ENCODE measurements around the gene CLPX.
A peak's percentile ranks its signal among the peaks of the same experiment; 100 is the strongest.

Gene CLPX

DNA sequence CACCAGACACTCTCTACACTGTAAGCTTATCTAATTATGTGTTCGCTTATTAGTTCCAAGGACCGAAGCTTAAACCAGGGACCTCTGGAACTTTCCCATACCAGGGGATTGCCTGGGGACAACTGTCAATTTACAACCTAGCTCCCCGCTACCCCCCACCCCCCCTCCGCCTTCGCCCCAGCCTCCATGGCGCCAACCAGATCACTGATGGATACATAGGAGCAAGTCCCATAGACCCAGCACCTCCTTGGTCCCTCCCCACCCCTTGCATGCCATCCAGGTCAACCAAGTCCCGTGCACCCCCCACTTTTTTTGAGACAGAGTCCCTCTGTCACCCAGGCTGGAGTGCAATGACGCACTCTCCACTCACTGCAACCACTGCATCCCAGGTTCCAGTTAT lies 50.6 kb downstream of the CLPX start:
- H3K27me3 ChIP-seq (ENCODE audit: control insufficient read depth, insufficient read depth, low read length), result no peaks in the 10 kb centered on the region
- H3K4me1 ChIP-seq (ENCODE audit: control insufficient read depth, insufficient read depth, low read length), result peaks cover 3% of the 10 kb centered on the region; the same call in 1 of the 2 replicates
- H3K9me3 ChIP-seq (ENCODE audit: control insufficient read depth, insufficient read depth, low read depth, low read length), result peaks cover 36% of the 10 kb centered on the region
- no peak overlapping the region for H3K27ac ChIP-seq (ENCODE audit: low read depth, low read length)
- H3K4me3 ChIP-seq (ENCODE audit: low read depth, low read length), result peak overlapping the region; percentile 74
- no peak overlapping the region for H3K9ac ChIP-seq (ENCODE audit: low read length)
- H3K36me3 ChIP-seq (ENCODE audit: control insufficient read depth, insufficient read depth, low read length), result peaks cover 5% of the 10 kb centered on the region

DNA sequence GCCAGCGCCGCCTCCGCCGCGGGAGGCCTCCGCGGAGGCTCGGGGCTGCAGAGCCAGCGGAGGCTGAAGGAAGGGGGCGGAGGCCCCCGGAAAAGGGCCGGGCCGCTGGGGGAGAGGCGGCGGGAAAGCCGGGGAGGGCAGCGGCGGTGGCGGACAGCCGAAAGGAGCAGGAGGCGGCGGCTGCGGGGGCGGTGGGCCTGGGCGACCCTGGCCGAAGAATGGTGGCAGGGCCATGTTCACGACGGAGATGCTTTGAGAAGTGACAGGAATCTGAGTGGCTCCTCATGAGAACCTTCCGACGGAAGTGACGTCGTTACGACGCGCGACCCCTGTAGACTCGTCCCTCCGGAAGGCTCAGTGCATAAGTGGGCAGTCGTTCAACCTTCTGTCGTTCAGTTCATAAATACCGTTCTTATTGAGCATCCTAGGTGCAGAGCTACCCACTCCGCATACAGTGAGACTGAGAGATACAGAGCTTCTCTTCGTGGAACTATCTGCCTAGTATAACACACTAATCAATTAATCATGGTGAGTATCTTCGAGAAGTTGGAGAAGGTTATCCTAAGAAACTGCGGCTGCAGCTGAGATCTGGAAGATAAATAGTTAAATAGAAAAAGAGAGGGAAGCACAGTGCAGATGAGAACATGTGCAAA lies 51.5 kb downstream of the CLPX start, which contains the start of gene PDCD7:
Gene PDCD7, minus strand, starts transcription at position 261 of the 653 bp plus-strand sequence. Its CDS starts 27 bp downstream, at position 234.
- peaks cover 14% of the 10 kb centered on the region for H3K36me3 ChIP-seq (ENCODE audit: control insufficient read depth, insufficient read depth, low read length)
- peak within 1 kb of the TSS; percentile 70; the same call in 1 of the 2 replicates for H3K27ac ChIP-seq (ENCODE audit: low read depth, low read length)
- peaks cover 3% of the 10 kb centered on the region; the same call in 1 of the 2 replicates for H3K4me1 ChIP-seq (ENCODE audit: control insufficient read depth, insufficient read depth, low read length)

DNA sequence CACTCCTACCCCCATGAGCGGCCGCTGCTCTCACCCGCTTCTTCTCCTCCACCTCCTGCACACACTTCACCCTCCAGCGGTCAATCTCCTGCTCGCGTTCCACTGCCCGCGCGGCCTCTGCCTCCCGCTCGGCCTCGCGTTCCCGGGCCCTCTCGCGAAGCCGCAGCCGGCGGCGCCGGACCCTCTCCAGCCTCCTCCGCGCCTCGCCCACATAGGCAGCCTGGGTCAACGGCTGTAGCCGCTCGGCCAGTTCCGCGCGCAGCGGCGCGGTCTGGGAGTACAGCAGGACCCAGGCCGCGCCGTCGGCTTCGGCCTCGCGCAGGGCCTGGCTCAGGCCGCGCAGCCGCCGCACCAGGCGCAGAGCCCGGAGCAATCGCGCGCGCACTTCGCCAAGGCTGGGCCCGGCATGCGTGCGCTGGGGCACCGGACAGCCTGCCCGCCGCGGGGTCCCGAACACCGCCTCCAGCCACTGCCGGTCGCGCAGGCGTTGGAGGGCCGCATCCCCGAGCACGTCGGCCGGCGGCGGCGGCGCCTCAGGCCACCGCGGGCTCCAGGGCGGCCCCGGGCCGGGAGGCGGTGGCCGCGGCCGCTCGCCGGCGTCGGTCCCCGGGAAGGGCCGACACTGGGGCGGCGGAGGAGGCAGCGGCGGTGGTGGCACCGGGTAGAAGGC lies 52.1 kb downstream of the CLPX start:
- Histone ChIP-seq H3K36me3 (ENCODE audit: control insufficient read depth, insufficient read depth, low read length) (peaks cover 21% of the 10 kb centered on the region), H3K4me1 (ENCODE audit: control insufficient read depth, insufficient read depth, low read length) (peaks cover 3% of the 10 kb centered on the region; the same call in 1 of the 2 replicates), H3K4me3 (ENCODE audit: low read depth, low read length) (peak overlapping the region; percentile 74), H3K9me3 (ENCODE audit: control insufficient read depth, insufficient read depth, low read depth, low read length) (peaks cover 23% of the 10 kb centered on the region), H3K9ac (ENCODE audit: low read length) (peak overlapping the region; percentile 75), H3K27ac (ENCODE audit: low read depth, low read length) (peak overlapping the region; percentile 70; the same call in 1 of the 2 replicates), H3K27me3 (ENCODE audit: control insufficient read depth, insufficient read depth, low read length) (no peaks in the 10 kb centered on the region)

More for the DNA sequence above, 51.5 kb downstream of the CLPX start, which contains the start of gene PDCD7:
- H3K9me3 ChIP-seq (ENCODE audit: control insufficient read depth, insufficient read depth, low read depth, low read length), result peaks cover 27% of the 10 kb centered on the region
- H3K4me3 ChIP-seq (ENCODE audit: low read depth, low read length), result peak within 1 kb of the TSS; percentile 74
- no peaks in the 10 kb centered on the region for H3K27me3 ChIP-seq (ENCODE audit: control insufficient read depth, insufficient read depth, low read length)
- peak within 1 kb of the TSS; percentile 75 for H3K9ac ChIP-seq (ENCODE audit: low read length)

DNA sequence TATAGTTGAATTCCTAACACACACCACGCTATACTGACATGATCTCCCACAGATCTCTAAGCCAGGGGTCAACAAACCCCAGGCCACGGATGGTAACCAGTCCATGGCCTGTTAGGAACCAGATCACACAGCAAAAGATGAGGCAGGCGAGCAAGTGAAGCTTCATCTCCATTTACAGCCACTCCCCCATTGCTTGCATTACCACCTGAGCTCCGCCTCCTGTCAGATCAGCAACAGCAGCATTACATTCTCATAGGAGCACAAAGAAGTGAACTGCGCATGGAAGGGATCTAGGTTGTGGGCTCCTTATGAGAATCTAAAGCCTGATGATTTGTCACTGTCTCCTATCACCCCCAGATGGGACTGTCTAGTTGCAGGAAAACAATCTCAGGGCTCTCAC lies 54.2 kb downstream of the CLPX start:
- Histone ChIP-seq H3K4me3 (ENCODE audit: low read depth, low read length) (no peak overlapping the region), H3K9ac (ENCODE audit: low read length) (no peak overlapping the region), H3K9me3 (ENCODE audit: control insufficient read depth, insufficient read depth, low read depth, low read length) (peaks cover 4% of the 10 kb centered on the region; the same call in 1 of the 2 replicates), H3K27ac (ENCODE audit: low read depth, low read length) (no peak overlapping the region), H3K4me1 (ENCODE audit: control insufficient read depth, insufficient read depth, low read length) (peaks cover 3% of the 10 kb centered on the region; the same call in 1 of the 2 replicates), H3K36me3 (ENCODE audit: control insufficient read depth, insufficient read depth, low read length) (peaks cover 35% of the 10 kb centered on the region), H3K27me3 (ENCODE audit: control insufficient read depth, insufficient read depth, low read length) (no peaks in the 10 kb centered on the region)

DNA sequence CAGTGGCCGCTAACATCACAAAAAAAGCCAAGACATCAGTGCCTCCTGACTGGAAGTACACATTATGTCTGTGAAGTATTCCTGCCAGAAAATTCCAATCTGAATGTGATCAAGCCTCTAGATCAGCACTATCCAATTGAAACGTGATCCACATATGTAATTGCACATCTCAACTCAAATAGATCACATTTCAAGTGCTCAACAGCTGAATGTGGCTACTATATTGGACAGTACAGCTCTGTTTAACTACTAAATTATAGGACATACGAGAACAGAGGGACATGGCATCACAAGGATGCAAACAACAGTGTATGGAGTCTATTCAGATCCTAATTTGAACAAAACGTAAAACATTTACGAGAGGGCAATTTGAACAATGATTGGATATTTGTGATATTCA lies 69.6 kb downstream of the CLPX start:
- Histone ChIP-seq H3K27ac (ENCODE audit: low read depth, low read length) (no peak overlapping the region), H3K9me3 (ENCODE audit: control insufficient read depth, insufficient read depth, low read depth, low read length) (no peaks in the 10 kb centered on the region), H3K36me3 (ENCODE audit: control insufficient read depth, insufficient read depth, low read length) (peaks cover 56% of the 10 kb centered on the region), H3K27me3 (ENCODE audit: control insufficient read depth, insufficient read depth, low read length) (no peaks in the 10 kb centered on the region), H3K4me1 (ENCODE audit: control insufficient read depth, insufficient read depth, low read length) (no peaks in the 10 kb centered on the region), H3K9ac (ENCODE audit: low read length) (no peak overlapping the region), H3K4me3 (ENCODE audit: low read depth, low read length) (no peak overlapping the region)

DNA sequence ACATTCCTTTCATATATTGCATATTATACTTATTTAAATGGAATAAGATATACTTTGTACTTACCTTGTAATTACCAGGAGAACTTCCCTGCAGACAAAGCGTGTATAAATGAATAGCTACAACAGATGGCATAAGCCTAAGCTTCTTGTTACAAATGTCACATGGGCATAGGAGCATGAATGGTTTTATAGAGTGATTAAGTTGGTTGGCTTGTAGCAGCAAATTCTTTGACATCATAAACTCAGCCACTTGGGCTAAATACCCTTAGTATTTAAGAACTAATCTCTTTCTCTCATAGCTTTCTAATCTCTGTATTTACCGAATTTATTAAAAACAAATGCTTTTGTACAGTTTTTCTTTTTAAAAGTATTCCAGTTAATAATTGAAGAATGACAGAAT lies 70.1 kb downstream of the CLPX start, which contains the start of gene UBAP1L:
Gene UBAP1L, minus strand, starts transcription at position 115 of the 400 bp plus-strand sequence. CDS start 8,985 bp downstream, outside the sequence.
- Histone ChIP-seq H3K27me3 (ENCODE audit: control insufficient read depth, insufficient read depth, low read length) (no peaks in the 10 kb centered on the region), H3K36me3 (ENCODE audit: control insufficient read depth, insufficient read depth, low read length) (peaks cover 56% of the 10 kb centered on the region)

DNA sequence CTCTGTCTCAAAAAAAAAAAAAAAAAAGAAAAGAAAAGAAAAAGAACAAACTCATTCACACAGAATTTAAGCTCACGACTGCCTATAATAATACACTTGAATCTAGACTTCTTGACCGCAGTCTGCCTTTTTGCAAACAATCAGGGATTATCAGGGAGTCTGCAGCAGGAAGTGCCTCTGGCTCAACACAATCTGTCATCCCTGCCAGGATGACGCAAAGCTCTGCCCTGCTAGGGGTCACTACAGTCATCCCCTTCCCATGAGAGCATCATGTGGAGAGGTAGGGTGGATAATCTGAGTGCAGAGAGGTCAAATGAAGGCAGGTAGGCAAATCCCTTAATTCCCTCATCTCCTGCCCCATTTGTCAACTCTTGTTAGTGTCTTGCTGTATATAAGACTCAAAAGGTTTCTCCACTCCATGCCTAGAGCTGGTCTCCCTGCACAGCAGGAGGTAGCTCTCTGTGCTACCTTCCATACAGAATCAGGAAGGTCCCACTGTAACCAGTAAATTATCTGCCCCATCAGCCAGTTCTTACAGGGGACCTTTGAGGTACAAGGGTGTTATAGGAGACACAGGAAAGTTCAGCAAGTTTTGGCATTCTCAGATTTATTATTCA lies 74.4 kb downstream of the CLPX start:
- peaks cover 24% of the 10 kb centered on the region for H3K36me3 ChIP-seq (ENCODE audit: control insufficient read depth, insufficient read depth, low read length)
- H3K4me3 ChIP-seq (ENCODE audit: low read depth, low read length), result no peak overlapping the region
- H3K4me1 ChIP-seq (ENCODE audit: control insufficient read depth, insufficient read depth, low read length), result no peaks in the 10 kb centered on the region
- no peak overlapping the region for H3K27ac ChIP-seq (ENCODE audit: low read depth, low read length)
- H3K27me3 ChIP-seq (ENCODE audit: control insufficient read depth, insufficient read depth, low read length), result no peaks in the 10 kb centered on the region
- no peaks in the 10 kb centered on the region for H3K9me3 ChIP-seq (ENCODE audit: control insufficient read depth, insufficient read depth, low read depth, low read length)
- H3K9ac ChIP-seq (ENCODE audit: low read length), result no peak overlapping the region

More for the DNA sequence above, 70.1 kb downstream of the CLPX start, which contains the start of gene UBAP1L:
- H3K4me1 ChIP-seq (ENCODE audit: control insufficient read depth, insufficient read depth, low read length), result no peaks in the 10 kb centered on the region
- H3K9ac ChIP-seq (ENCODE audit: low read length), result no peak within 1 kb of the TSS
- no peaks in the 10 kb centered on the region for H3K9me3 ChIP-seq (ENCODE audit: control insufficient read depth, insufficient read depth, low read depth, low read length)
- H3K27ac ChIP-seq (ENCODE audit: low read depth, low read length), result no peak within 1 kb of the TSS
- H3K4me3 ChIP-seq (ENCODE audit: low read depth, low read length), result no peak within 1 kb of the TSS

DNA sequence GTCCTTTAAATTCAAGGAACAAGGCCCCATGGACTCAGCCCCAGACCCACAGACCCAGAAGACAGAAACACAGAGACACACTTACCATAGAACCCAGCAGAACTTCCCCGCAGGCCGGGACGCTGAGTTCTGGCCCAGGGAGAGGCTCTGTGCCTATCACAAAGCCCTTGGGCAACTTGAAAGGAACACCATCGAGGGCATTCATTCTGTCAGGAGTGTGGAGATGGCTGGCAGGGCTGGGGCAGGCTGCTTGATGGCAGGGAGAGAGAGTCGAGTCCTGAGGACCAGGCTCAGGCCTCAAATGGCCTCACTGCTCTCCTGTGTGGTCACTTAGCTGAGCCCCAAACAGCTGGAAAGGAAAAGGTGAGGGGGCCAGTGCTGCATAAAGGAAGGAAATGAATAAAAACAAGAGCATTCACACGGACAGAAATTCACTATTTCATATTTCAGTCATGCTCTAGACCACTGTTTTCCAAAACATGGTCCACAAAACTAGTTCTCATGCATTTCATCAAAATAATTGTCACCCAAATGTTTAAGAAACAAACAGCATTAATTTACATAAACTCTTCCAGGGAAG lies 79.0 kb downstream of the CLPX start:
- H3K4me3 ChIP-seq (ENCODE audit: low read depth, low read length), result no peak overlapping the region
- no peaks in the 10 kb centered on the region; the same call in 1 of the 2 replicates for H3K27me3 ChIP-seq (ENCODE audit: control insufficient read depth, insufficient read depth, low read length)
- no peak overlapping the region for H3K27ac ChIP-seq (ENCODE audit: low read depth, low read length)
- H3K9me3 ChIP-seq (ENCODE audit: control insufficient read depth, insufficient read depth, low read depth, low read length), result no peaks in the 10 kb centered on the region
- H3K4me1 ChIP-seq (ENCODE audit: control insufficient read depth, insufficient read depth, low read length), result no peaks in the 10 kb centered on the region; the same call in 1 of the 2 replicates
- 0 out of 2 replicates have a peak, but pooled peaks cover 5% of the 10 kb centered on the region for H3K36me3 ChIP-seq (ENCODE audit: control insufficient read depth, insufficient read depth, low read length)
- no peak overlapping the region for H3K9ac ChIP-seq (ENCODE audit: low read length)

DNA sequence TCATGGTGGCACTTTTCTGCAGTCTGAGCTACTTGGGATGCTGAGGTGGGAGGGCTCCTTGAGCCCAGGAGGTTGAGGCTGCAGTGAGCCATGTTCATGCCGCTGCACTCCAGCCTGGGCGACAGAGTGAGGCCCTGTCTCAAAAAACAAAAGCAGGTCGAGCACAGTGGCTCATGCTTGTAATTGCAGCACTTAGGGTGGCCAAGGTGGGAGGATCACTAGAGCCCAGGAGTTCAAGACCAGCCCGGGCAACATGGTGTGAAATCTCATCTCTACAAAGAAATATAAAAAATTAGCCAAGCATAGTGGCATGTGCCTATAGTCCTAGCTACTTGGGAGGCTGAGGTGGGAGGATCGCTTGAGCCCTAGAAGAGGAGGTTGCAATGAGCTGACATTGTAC lies 80.1 kb downstream of the CLPX start:
- H3K9ac ChIP-seq (ENCODE audit: low read length), result no peak overlapping the region
- H3K27me3 ChIP-seq (ENCODE audit: control insufficient read depth, insufficient read depth, low read length), result no peaks in the 10 kb centered on the region; the same call in 1 of the 2 replicates
- H3K4me1 ChIP-seq (ENCODE audit: control insufficient read depth, insufficient read depth, low read length), result no peaks in the 10 kb centered on the region; the same call in 1 of the 2 replicates
- H3K4me3 ChIP-seq (ENCODE audit: low read depth, low read length), result no peak overlapping the region
- 0 out of 2 replicates have a peak, but pooled peaks cover 13% of the 10 kb centered on the region for H3K36me3 ChIP-seq (ENCODE audit: control insufficient read depth, insufficient read depth, low read length)
- no peaks in the 10 kb centered on the region for H3K9me3 ChIP-seq (ENCODE audit: control insufficient read depth, insufficient read depth, low read depth, low read length)
- H3K27ac ChIP-seq (ENCODE audit: low read depth, low read length), result no peak overlapping the region

DNA sequence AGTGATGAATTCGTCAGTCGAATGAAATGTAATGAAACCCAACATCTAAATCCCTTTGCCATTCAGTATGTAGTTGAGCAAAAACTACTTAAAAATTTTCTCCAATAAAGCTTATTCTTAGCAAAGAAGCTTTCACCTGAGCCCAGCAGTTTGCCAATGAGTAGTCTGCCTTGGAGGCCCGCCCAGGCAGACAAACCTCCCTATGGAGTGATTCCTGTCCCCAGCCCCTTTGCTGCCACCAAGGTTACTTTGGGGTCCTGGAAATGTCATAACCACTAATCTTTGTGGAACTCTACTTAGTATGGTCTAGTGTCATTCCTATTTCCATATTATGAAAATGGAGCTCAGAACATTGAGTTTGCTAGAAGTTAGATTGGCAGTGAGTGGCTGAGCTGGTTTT lies 82.2 kb downstream of the CLPX start:
- no peak overlapping the region for H3K9ac ChIP-seq (ENCODE audit: low read length)

More for the DNA sequence above, 82.2 kb downstream of the CLPX start:
- H3K4me1 ChIP-seq (ENCODE audit: control insufficient read depth, insufficient read depth, low read length), result no peaks in the 10 kb centered on the region; the same call in 1 of the 2 replicates
- no peaks in the 10 kb centered on the region; the same call in 1 of the 2 replicates for H3K27me3 ChIP-seq (ENCODE audit: control insufficient read depth, insufficient read depth, low read length)
- H3K4me3 ChIP-seq (ENCODE audit: low read depth, low read length), result no peak overlapping the region
- H3K27ac ChIP-seq (ENCODE audit: low read depth, low read length), result no peak overlapping the region
- no peaks in the 10 kb centered on the region for H3K9me3 ChIP-seq (ENCODE audit: control insufficient read depth, insufficient read depth, low read depth, low read length)
- peaks cover 27% of the 10 kb centered on the region for H3K36me3 ChIP-seq (ENCODE audit: control insufficient read depth, insufficient read depth, low read length)
